MG63 (cell line): ENCODE data around the gene KNDC1. TPM values are rescaled to one million over a fixed set of nuclear protein-coding genes. Genes with fewer than 3 reads are reported as not detected.

ENCODE experiments used
- DNase-seq: peaks from one replicate; pipeline ENCODE4 v3.0.0-alpha.2; 2020
- H3K27me3 ChIP-seq: fragments of 250-450 bp; sonication (Bioruptor Pico); 2 replicates; pipeline ENCODE4 v1.5.1; 2020; ENCODE audit warnings: mild to moderate bottlenecking, moderate library complexity
- H3K36me3 ChIP-seq: fragments of 250-450 bp; sonication (Bioruptor Pico); 2 replicates; pipeline ENCODE4 v1.5.1; 2020; ENCODE audit warnings: mild to moderate bottlenecking, moderate library complexity
- H3K4me3 ChIP-seq: fragments of 250-450 bp; sonication (Bioruptor Pico); 2 replicates; pipeline ENCODE4 v1.5.1; 2020; ENCODE audit warnings: mild to moderate bottlenecking, moderate library complexity
- H3K9me3 ChIP-seq: fragments of 250-450 bp; sonication (Bioruptor Pico); 2 replicates; pipeline ENCODE4 v1.5.1; 2020; ENCODE audit warnings: mild to moderate bottlenecking, moderate library complexity
- total RNA-seq: library from RNA; depleted of rRNA; stranded (reverse); fragments of >200 nt; shearing (Covaris generic); gene quantifications from 2 replicates; pipeline ENCODE4 v1.2.3, GENCODE V29; 2014; ENCODE audit warnings: low replicate concordance

Gene KNDC1
- total RNA-seq, 1 experiment from 2014 or later, result 0.92 TPM

- no peak overlapping the region for H3K4me3 ChIP-seq
Observed at GRCh38 chr10:133187091-133187905, 27.3 kb downstream of the KNDC1 start.

GRCh38 chr10:133187906-133188681, 28.1 kb downstream of the KNDC1 start:
- Histone ChIP-seq H3K27me3 (no peaks in the 10 kb centered on the region), H3K9me3 (no peaks in the 10 kb centered on the region), H3K36me3 (no peaks in the 10 kb centered on the region), H3K4me3 (no peak overlapping the region)
- DNase-seq, result no peak

More at GRCh38 chr10:133187091-133187905, 27.3 kb downstream of the KNDC1 start:
- DNase-seq, result no peak
- Histone ChIP-seq H3K36me3 (no peaks in the 10 kb centered on the region), H3K27me3 (no peaks in the 10 kb centered on the region), H3K9me3 (no peaks in the 10 kb centered on the region)

DNA sequence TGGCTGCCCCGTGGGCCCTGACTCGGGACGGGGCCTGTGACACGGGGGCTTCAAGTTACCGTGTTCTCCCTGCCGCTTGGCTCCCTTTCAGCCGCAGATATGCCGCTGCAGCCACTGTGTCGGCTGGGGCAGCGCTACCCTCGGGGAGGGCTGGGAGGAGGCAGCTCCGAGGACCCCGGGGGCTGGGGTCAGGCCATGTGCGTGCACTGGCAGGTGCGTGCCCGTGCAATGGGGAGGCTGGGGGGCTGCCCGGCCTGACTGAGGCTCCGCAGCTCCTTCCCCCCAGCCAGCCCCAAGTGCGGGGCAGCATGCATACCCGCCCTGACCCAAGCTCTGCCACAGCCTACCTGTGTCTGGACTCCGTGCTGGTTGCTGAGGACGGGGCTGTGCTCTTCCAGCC, 29.2 kb downstream of the KNDC1 start:
- DNase-seq, result no peak
- Histone ChIP-seq H3K4me3 (no peak overlapping the region), H3K36me3 (no peaks in the 10 kb centered on the region), H3K27me3 (no peaks in the 10 kb centered on the region), H3K9me3 (no peaks in the 10 kb centered on the region)

- H3K4me3 ChIP-seq, result no peak overlapping the region
- no peaks in the 10 kb centered on the region for H3K9me3 ChIP-seq
- no peaks in the 10 kb centered on the region for H3K27me3 ChIP-seq
- DNase-seq, result no peak
- no peaks in the 10 kb centered on the region for H3K36me3 ChIP-seq
Observed at GRCh38 chr10:133189726-133190125, 29.7 kb downstream of the KNDC1 start.

GRCh38 chr10:133190225-133190624, 30.2 kb downstream of the KNDC1 start:
- H3K9me3 ChIP-seq, result no peaks in the 10 kb centered on the region
- H3K27me3 ChIP-seq, result no peaks in the 10 kb centered on the region
- H3K36me3 ChIP-seq, result no peaks in the 10 kb centered on the region
- H3K4me3 ChIP-seq, result no peak overlapping the region
- DNase-seq, result no peak

DNA sequence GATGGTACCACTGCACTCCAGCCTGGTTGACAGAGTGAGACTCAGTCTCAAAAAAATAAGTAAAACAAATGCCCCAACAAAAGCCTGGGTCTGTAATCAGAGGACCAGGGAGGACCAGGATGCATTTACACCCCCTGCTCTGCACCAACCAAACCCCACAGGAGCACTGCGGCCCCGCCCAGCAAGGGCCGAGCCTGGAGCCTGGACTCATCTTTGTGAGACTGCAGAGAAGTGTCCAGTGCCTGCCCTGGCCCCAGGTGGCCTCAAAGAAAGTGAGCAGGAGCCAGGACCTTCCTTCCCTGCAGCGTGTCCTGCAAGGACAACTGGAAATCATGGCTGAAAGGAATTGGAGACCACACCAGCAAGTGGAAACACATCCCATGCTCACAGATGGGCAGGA, 31.6 kb downstream of the KNDC1 start:
- DNase-seq, result no peak
- Histone ChIP-seq H3K27me3 (no peaks in the 10 kb centered on the region), H3K9me3 (no peaks in the 10 kb centered on the region), H3K4me3 (no peak overlapping the region), H3K36me3 (no peaks in the 10 kb centered on the region)

- H3K36me3 ChIP-seq, result no peaks in the 10 kb centered on the region
- no peaks in the 10 kb centered on the region for H3K27me3 ChIP-seq
- H3K4me3 ChIP-seq, result no peak overlapping the region
- H3K9me3 ChIP-seq, result no peaks in the 10 kb centered on the region
- no peak for DNase-seq
Observed at GRCh38 chr10:133194151-133194550, 34.1 kb downstream of the KNDC1 start.

GRCh38 chr10:133195096-133195495, 35.1 kb downstream of the KNDC1 start:
- H3K9me3 ChIP-seq, result no peaks in the 10 kb centered on the region
- H3K4me3 ChIP-seq, result no peak overlapping the region
- no peak for DNase-seq

GRCh38 chr10:133195611-133196010, 35.6 kb downstream of the KNDC1 start:
- no peaks in the 10 kb centered on the region for H3K27me3 ChIP-seq

More at GRCh38 chr10:133195096-133195495, 35.1 kb downstream of the KNDC1 start:
- no peaks in the 10 kb centered on the region for H3K27me3 ChIP-seq
- H3K36me3 ChIP-seq, result no peaks in the 10 kb centered on the region

GRCh38 chr10:133196221-133196915, 36.3 kb downstream of the KNDC1 start:
- DNase-seq, result no peak
- H3K27me3 ChIP-seq, result no peaks in the 10 kb centered on the region
- no peaks in the 10 kb centered on the region for H3K9me3 ChIP-seq
- H3K36me3 ChIP-seq, result no peaks in the 10 kb centered on the region
- no peak overlapping the region for H3K4me3 ChIP-seq

More at GRCh38 chr10:133195611-133196010, 35.6 kb downstream of the KNDC1 start:
- no peak for DNase-seq
- no peaks in the 10 kb centered on the region for H3K36me3 ChIP-seq
- no peaks in the 10 kb centered on the region for H3K9me3 ChIP-seq
- no peak overlapping the region for H3K4me3 ChIP-seq

- H3K9me3 ChIP-seq, result no peaks in the 10 kb centered on the region
Observed at GRCh38 chr10:133196936-133197758, 37.1 kb downstream of the KNDC1 start.

GRCh38 chr10:133197786-133198185, 37.8 kb downstream of the KNDC1 start:
- H3K27me3 ChIP-seq, result no peaks in the 10 kb centered on the region
- no peaks in the 10 kb centered on the region for H3K9me3 ChIP-seq
- no peak for DNase-seq
- no peak overlapping the region for H3K4me3 ChIP-seq
- H3K36me3 ChIP-seq, result no peaks in the 10 kb centered on the region

More at GRCh38 chr10:133196936-133197758, 37.1 kb downstream of the KNDC1 start:
- DNase-seq, result no peak
- no peak overlapping the region for H3K4me3 ChIP-seq
- H3K27me3 ChIP-seq, result no peaks in the 10 kb centered on the region
- no peaks in the 10 kb centered on the region for H3K36me3 ChIP-seq

DNA sequence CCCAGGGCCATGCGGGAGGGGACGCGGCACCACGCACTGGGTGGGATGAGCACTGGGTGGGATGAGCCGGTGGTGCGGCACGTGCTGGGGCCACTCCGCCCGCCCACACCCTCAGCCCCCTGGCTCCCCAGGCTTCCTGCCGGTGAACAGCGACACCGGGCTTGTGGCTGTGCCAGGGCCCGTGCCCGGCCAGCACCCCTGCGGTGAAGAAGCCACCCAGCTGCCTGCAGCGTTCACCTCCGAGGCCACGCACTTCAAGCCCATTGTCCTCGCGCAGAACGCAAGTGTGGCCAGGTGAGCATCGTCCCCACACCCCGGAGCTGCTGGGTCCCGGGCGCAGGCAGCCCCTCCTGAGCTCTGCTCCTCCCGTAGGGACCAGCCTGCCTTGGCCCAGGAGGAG, 38.2 kb downstream of the KNDC1 start:
- no peak for DNase-seq
- Histone ChIP-seq H3K27me3 (no peaks in the 10 kb centered on the region), H3K4me3 (no peak overlapping the region), H3K9me3 (no peaks in the 10 kb centered on the region), H3K36me3 (no peaks in the 10 kb centered on the region)

DNA sequence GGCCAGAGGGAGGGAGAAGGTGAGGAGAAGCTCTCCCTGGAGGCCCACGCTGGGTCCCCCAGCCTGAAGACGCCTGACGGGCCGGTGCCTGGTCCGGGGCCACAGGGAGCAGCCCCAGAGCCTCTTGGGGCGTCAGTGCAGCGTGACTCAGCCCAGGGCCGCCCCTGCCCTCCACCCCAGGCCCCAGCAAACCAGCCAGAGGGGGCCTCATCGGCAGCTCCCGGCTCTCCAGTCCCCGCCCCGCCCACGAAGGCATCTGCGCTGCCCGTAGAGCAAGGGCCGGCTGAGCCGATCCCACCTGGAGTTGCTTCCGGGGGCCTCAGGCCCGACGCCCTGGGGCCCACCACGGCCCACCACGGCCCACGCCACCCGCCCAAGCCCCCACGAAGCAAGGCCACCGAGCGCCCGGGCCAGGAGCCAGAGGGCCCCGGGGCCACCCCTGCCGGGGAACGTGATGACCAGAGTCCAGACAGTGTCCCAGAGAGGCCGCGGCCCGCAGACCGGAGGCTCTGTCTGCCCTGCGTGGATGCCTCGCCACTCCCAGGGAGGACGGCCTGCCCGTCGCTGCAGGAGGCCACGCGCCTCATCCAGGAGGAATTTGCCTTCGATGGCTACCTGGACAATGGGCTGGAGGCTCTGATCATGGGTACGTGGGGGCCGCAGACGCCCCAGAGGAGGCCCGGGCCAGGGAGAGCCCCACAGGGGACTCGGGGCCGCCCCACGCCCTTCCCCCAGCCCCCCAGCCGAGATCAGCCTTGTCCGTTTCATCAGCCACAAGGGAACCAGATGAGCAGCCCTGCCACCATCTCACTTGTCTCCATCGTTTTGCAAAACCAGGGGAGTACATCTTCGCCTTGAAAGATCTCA, 38.8 kb downstream of the KNDC1 start:
- Histone ChIP-seq H3K36me3 (no peaks in the 10 kb centered on the region), H3K4me3 (no peak overlapping the region), H3K9me3 (no peaks in the 10 kb centered on the region), H3K27me3 (no peaks in the 10 kb centered on the region)
- DNase-seq, result no peak

GRCh38 chr10:133199488-133199885, 39.5 kb downstream of the KNDC1 start:
- no peak overlapping the region for H3K4me3 ChIP-seq
- H3K36me3 ChIP-seq, result no peaks in the 10 kb centered on the region
- no peaks in the 10 kb centered on the region for H3K27me3 ChIP-seq
- no peaks in the 10 kb centered on the region for H3K9me3 ChIP-seq
- DNase-seq, result no peak
